GM21825 (cell line): ENCODE measurements around the gene AHDC1.
"Not testable (repeated sequence)": the region's sequence is repeated elsewhere in the genome, so short reads cannot be mapped to it uniquely, and the experiment has no call there.

Experiments
- ATAC-seq: cut with Tn5 transposase; IDR thresholded peaks from one replicate; pipeline ENCODE4 v1.9.1; 2021; ENCODE audit warnings: mild to moderate bottlenecking, moderate library complexity; ENCODE audit not compliant: unreplicated experiment

Gene AHDC1

DNA sequence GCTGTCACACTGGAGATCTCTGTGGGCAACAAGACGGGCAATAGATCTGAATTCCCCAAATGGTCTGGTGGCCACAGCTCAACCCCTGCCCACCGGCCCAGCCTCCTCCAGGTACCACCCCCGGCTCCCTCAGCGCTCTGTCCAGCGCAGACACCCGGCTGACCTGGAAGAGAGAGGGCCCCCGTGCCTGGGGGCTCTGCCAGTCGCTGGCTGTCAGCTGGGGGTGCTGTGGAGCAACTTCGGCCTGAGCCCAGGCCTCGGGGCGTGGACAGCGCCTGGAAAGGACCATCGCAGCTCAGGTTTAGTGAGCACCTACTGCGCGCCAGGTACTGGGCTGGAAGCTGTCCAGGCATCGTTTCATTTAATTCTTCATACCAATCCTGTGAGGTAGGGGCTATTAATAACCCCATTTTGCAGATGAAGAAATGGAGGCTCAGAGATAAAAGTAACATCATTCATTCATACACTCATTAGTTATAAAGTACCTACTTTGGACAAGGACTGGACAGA lies 51.0 kb downstream of the AHDC1 start:
- no peak for ATAC-seq

DNA sequence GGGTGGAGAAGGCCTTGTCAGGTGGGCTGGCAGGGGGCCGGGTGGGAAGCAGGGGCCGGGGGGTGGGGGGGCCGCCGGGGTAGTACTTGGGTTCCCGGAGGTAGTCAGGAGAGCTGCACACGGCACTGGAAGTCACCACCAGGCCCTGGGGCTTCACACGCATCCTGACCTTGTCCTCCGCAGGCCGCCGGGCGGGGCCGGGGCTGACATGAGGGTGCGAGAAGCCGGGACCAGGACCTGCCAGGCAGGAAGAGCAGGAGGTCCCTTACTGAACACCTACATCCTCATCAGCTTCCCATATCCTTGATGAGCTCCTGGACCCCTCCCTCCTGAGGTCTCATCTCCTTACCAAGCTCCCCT lies 52.0 kb downstream of the AHDC1 start:
- no peak for ATAC-seq

GRCh38 chr1:27551170-27551952 lies 52.6 kb downstream of the AHDC1 start:
- ATAC-seq, result no peak

- no peak for ATAC-seq
These were observed 53.3 kb downstream of the AHDC1 start for GRCh38 chr1:27550510-27551169.

DNA sequence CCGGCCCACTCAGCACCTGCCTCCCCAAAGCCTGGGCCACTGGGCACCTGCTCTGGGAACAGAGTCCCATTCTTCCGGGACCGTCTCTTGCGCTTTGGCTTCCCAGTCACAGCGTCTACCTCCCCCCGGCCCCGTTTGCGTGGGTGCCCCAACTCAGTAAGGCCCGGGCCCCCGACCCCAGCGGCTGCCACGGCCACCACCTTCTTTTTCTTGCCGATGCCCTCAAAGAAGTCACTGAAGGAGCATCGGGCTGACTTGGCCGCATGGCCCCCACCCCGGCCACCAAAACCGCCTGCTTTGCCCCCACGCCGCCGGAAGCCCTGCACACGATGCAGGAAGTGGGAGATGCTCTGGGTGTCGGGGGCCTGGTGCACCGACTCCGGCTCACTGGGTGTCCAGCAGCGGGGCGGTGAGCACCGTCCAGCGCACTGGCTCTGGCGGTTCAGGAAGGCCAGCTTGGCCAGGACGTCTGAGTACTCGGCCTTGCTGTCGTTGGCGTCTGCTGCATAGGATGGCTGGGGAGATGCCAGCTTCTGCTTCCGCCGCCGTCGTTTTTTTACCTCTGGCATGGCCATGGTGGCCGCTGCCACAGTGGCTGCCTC lies 54.0 kb downstream of the AHDC1 start:
- no peak for ATAC-seq

DNA sequence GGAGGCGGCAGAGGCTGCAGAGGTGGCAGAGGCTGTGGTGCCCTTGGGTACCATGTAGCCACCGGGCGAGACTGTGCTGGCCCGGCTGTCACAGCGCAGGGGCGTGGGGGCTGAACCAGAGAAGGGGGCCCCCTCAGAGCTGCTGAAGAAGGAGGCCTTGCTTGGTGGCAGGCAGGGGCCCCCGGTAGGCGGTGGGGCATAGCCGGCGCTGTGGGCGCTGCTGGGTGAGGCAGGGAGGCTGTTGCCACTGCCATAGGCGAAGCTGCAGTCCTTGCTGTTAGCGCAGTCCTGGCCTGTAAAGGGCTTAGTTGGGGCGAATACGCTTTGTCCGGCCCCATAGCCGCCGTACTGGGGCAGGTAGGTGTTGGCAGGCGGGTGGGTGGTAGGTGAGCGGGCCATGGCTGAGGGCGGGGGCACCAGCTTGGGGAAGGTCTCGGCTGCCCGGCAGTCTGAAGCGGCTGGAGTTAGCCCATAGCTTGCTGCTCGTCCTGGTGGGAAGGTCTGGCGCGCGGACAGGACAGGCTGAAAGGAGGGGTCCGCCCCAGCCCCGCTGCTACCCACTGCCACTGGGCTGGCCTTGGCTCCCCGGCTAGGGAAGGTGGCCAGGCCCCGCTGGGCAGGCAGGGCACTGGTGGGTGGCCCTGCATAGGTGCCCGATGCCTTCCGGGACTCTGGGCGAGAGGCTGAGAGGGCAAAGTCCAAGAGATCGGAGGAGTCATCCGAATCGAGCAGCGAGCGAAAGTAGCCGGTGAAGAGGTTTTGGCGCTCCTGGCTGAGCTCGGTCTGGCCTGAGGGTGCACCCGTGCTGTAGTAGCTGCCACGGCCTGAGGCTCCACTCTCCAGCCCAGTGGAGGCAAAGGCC lies 54.9 kb downstream of the AHDC1 start:
- no peak for ATAC-seq

GRCh38 chr1:27548136-27548853 lies 55.6 kb downstream of the AHDC1 start:
- ATAC-seq, result no peak

DNA sequence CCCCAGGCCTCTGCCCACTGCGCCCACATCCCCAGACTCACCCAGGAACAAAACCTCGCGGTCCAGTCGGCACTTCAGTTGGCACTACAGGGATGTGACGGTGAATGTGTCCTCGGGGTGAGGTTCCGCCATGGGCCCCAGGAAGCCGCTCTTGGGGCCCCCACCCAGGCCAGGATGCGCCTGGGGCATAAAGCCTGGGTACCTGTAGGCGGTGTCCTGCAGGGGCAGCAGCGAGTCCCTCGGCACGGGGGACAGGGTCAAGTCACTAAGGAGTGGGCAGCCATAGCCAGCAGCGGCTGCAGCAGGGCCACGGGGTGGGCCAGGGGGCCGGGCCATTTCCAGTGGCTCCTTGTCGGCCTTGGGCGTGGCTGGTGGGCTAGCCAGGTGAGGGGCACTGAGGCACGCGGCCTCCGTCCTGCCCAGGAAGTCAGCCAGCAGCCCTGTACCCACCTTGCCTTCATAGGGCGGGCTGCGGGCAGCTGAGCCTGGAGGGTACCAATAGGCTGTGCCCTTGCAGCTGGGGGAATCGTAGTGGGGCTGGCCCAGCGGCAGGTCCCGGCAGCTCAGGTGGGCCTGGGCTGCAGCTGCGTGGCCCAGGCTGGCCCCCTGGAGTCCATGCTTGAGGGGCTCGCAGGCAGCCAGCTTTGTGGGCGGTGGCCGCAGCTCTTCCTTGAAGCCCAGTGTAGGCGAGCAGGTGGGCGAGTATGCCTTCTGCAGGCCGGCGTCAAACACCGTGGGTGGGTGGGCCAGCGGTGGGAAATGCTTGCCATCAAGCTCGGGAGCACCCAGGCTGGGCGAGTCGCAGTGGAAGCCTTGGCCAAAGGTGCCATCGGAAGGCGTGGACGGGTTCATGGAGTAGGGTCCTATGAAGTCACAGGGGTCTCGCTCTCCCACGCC lies 56.5 kb downstream of the AHDC1 start:
- no peak for ATAC-seq

DNA sequence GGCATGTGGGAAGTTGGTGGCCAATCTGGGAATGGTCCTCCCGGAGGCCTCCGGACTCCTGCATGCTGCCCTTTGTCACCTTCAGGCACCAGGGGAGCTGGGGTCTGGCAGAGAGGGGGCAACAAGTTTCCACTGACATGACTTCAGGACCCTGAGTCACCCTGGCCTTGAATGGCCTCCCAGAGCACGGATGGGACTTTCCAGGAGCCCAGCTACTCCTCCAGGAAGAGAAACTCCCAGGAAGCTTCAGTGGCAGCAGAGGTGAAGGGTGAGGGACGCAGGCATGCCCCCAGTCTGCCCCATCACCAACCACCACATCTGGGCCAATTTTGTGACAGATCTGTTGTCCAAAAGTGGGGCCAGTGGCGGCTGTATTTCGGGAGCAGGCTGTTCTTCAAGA lies 58.1 kb downstream of the AHDC1 start:
- no peak for ATAC-seq

DNA sequence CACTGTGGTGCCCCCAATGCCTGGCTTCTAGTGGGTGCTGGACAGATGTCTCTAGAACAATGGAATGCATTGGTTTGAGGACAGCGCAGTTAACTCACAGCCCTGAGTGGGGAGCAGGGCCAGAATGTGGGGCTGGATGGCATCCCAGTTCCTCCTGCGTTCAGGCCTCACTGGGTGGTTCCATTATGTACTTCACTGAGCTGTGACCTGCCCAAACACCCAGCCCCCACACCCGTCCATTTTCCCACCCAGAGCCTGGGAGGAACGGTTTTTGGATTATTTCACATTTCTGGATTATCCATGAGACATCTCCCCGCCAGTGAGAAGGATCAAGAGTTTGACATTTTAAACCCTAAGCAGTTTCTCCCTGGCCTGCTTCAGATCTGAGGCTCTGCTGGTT lies 58.7 kb downstream of the AHDC1 start:
- ATAC-seq, result no peak

DNA sequence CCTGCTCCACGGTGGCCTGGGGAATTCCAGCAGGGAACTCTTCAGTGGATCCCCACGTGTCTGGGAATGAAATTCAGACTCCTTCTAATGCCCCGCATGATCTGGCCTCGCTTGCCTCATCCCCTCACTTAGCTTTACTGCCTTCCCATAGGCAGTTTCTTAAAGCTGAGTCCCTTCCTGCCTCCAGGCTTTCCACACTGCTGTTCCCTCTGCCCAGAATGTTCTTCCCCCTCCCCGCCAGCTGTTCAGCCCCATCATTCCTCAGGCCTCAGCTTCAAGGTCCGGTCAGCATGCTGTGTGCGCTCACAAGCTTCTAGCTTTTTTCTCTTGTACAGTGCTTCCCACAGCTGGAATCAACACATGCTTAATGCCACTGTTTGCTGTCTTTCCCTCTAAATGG lies 59.1 kb downstream of the AHDC1 start:
- ATAC-seq, result no peak

DNA sequence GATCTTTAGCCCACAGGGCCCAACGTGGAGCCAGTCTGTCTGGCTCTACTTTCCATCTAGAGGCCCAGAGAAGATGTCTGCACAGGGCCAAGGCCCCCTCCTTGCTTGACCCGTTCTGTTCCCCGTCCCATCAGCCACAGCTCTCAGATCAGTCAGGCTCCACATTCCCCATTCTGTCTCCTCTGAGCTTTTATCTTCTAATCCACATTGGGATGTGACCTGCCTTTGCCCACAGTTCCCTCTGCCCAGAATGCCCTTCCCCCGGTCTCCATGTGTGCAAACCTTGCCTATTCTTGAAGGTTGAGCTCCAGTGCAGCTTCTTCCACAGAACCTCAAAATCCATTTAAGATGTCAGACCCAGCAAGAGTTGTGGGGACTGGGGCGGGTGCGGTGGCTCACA lies 60.7 kb downstream of the AHDC1 start:
- ATAC-seq, result no peak

DNA sequence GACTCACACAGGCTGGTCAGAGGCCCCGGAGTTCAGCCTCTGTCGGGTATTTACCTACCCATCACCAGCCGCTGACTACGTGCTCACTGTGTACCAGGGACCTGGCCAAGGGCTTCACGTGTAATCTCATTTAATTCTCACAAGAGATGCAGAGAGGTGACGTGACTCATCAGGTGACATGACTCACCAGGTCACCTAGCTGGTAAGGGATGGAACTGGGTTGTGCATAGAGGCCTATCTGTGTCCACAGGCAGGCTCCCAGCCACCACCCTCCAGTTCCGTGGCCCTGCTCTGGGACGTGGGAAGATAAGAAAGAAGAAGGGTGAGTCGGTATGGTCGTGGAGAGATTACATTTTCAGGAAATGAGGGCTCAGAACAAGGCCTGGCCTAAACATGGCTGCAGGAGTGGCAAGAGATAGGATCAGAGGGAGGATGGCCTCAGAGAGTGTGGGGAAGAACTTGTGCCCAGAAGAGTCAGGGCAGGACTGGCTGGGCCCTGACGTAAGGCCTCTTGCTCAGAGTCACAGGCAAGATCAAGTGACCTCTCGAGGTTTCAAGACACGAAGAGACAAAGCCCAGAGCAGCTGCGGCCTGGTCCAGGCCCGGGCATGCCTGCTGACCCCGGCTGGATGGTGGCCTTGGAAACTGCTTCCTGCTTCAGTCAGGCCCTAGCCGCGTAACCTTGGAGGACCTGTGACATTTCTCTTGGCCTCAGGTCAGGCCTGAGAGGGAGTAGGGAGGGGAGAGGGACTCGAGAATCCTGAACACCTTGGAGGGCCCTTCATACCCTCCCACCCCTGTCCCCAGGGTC lies 61.3 kb downstream of the AHDC1 start:
- no peak for ATAC-seq

DNA sequence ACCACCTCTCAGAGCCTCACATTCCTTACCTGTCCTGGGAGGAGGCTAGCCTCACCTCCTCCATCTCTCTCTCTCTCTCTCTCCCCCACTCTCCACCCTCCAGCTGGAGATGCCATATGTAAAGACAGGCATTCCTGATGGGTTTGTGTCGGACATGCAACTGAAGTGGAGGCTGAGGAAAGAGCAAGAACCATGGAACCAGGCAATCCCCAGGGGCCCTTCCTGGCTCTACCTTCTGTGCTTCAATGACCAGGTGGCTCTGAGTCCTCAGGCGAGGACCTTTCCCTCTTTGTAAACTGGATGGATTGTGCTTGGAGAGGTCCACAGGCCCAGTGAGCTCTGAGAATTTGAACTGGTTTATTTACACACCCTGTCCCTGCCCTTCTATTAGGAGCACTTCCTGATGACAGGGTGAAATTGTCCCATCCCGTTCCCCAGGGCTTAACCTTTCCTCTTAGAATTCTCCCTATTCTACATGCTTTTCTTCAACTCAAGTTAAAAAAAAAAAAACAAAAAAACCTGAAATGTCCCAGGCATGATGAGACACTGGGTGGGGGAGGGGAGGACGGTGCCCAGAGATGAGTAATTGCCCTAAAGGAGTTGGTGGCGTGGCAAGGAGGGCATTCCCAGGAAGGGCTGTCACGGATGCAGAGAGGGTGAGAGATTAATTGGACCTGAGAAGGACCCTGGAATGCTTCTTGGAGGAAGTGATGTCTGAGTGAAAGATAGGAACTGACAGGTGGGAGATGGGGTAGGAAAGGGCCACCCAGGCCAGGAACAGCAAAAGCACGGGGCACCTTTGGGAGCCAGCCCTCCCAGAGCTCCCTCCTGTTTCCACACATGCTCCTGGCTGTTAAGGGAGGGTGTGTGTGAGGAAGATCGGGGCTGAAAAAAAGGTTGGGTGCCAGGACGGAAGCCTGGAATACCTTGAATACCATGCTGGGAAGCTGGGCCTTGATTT lies 63.8 kb downstream of the AHDC1 start:
- ATAC-seq, result no peak

GRCh38 chr1:27538793-27539192 lies 65.2 kb downstream of the AHDC1 start:
- ATAC-seq, result no peak

DNA sequence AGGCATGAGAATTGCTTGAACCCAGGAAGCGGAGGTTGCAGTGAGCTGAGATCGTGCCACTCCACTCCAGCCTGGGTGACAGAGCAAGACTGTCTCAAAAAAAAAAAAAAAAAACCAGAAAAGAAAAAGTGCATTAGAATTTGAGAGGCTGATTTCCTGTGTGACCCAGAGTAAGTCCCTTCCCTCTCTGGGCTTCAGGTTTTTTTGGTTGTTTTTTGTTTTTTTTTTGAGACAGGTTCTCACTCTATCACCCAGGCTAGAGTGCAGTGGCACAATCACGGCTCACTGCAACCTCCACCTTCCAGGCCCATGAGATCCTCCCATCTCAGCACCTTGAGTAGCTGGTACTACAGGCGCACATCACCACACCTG lies 65.7 kb downstream of the AHDC1 start:
- not testable (repeated sequence) for ATAC-seq

GRCh38 chr1:27536767-27537166 lies 67.2 kb downstream of the AHDC1 start:
- ATAC-seq, result no peak
